Measurements from ENCODE around the gene LRRC41. TPM values are rescaled to one million over a fixed set of nuclear protein-coding genes. Genes with fewer than 3 reads are reported as not detected.
A peak's percentile ranks its signal among the peaks of the same experiment; 100 is the strongest.

Gene LRRC41
- total and polyA plus RNA-seq, 2 donors (not counting 1 experiment from before 2014, with no cell fraction given) = 20.1 to 39.0 TPM

DNA sequence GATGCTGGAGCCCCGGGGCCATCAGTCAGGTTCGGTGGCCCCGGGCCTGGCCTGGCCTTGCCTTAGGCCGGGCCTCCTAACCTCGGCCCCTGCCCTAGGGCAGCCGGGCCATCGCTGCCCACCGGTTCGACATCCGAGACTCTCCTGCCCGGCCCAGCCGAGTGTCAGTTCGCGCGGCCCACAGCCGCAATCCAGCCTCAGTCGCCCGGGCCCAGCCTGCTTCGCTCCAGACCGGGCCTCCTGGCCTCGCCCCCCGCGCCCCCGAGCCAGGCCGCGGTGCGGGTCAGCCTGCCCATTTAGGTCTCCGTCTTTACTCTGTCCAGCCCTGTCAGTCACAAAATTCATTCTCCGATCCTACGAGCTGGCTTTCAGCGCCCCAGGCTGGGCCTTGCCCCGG lies 777 bp downstream of the LRRC41 start:
- WGBS (ENCODE audit: insufficient coverage) = under 1% methylated on average over 32 of the region's 32 CpGs
- Histone ChIP-seq H3K9ac (ENCODE audit: low read length) (peak overlapping the region; percentile 95), H3K4me3 (ENCODE audit: control extremely low read depth in 1 of 5, extremely low read depth in 1 of 5, insufficient read depth in 1 of 5, low read depth in 2 of 5, low read length in 4 of 5) (peak overlapping the region; percentile 2 to 98 (median 79)), H3K9me3 (ENCODE audit: control extremely low read depth in 1 of 3, control insufficient read depth in 2 of 3, insufficient read depth in 1 of 3, low read length in 2 of 3) (no peaks in the 10 kb centered on the region), H4K20me1 (ENCODE audit: control insufficient read depth, insufficient read depth, low read length, poor library complexity, severe bottlenecking) (peaks cover 44% of the 10 kb centered on the region), H3K36me3 (replicated peaks in 1 of 2; ENCODE audit: control extremely low read depth in 1 of 2, control insufficient read depth in 1 of 2, extremely low read depth in 1 of 2, insufficient read depth in 2 of 2, low read length in 1 of 2) (peaks cover 0 to 5% of the 10 kb centered on the region in 2 experiments), H3K4me2 (replicated peaks; ENCODE audit: low read depth, low read length, poor library complexity, severe bottlenecking) (peak overlapping the region; percentile 97), H2AFZ (ENCODE audit: insufficient read depth, low read depth, low read length, poor library complexity, severe bottlenecking) (peak overlapping the region; percentile 92), H3K27ac (ENCODE audit: low read length in 2 of 2) (peak overlapping the region; percentile 77 to 92), H3K27me3 (replicated peaks in 1 of 4; ENCODE audit: control extremely low read depth in 1 of 4, control insufficient read depth in 3 of 4, insufficient read depth in 4 of 4, low read length in 3 of 4) (no peaks in the 10 kb centered on the region), H3K79me2 (ENCODE audit: control insufficient read depth, insufficient read depth, low read length) (peaks cover 88% of the 10 kb centered on the region), H3K4me1 (ENCODE audit: control insufficient read depth in 2 of 2, insufficient read depth in 2 of 2, low read length in 2 of 2) (peaks cover 23 to 40% of the 10 kb centered on the region in 2 donors)
- POLR2A ChIA-PET = interaction anchor here (1.0 to 2.1 kb wide), 6 partner anchors 31 to 718 kb away, joined by 3 to 17 read pairs (median 6); partner anchors contain the start of genes EFCAB14, GPBP1L1, NASP and NSUN4
- no peak for TF ChIP-seq EZH2 (IDR thresholded peaks at IDR 0.05; ENCODE audit: borderline replicate concordance, insufficient read depth, low read depth, low read length, poor library complexity, severe bottlenecking)
- TF ChIP-seq, protein P1, sequence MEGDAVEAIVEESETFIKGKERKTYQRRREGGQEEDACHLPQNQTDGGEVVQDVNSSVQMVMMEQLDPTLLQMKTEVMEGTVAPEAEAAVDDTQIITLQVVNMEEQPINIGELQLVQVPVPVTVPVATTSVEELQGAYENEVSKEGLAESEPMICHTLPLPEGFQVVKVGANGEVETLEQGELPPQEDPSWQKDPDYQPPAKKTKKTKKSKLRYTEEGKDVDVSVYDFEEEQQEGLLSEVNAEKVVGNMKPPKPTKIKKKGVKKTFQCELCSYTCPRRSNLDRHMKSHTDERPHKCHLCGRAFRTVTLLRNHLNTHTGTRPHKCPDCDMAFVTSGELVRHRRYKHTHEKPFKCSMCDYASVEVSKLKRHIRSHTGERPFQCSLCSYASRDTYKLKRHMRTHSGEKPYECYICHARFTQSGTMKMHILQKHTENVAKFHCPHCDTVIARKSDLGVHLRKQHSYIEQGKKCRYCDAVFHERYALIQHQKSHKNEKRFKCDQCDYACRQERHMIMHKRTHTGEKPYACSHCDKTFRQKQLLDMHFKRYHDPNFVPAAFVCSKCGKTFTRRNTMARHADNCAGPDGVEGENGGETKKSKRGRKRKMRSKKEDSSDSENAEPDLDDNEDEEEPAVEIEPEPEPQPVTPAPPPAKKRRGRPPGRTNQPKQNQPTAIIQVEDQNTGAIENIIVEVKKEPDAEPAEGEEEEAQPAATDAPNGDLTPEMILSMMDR (IDR thresholded peaks at IDR 0.05) = no peak
- Mint-ChIP-seq H3K27ac (peak overlapping the region; percentile 99), H3K4me1 (peaks cover 46% of the 10 kb centered on the region), H3K27me3 (no peaks in the 10 kb centered on the region), H3K9me3 (ENCODE audit: insufficient read depth) (no peaks in the 10 kb centered on the region), H3K4me3 (peak overlapping the region; percentile 100)
- ATAC-seq (ENCODE audit: low read depth) (peak; percentile 4), DNase-seq (no peak)
- intact Hi-C loops (cut with micrococcal nuclease) = loop anchor here (1.0 to 5.0 kb wide), 9 partner anchors 30 to 552 kb away; partner anchors contain the start of genes EFCAB14, IPP, MKNK1 and NSUN4
- CTCF ChIA-PET = interaction anchor here (0.8 to 3.9 kb wide), 8 partner anchors 26 to 1031 kb away, joined by 3 to 36 read pairs (median 6); partner anchors contain the start of genes CMPK1 and NSUN4

All from B cell (primary cell).